K562 (cell line): ENCODE results near the gene TRIP6. TPM values are rescaled to one million over a fixed set of nuclear protein-coding genes. Genes with fewer than 3 reads are reported as not detected.
A peak's percentile ranks its signal among the peaks of the same experiment; 100 is the strongest.

Experiments used
- ATAC-seq: fragments of 200-7000 bp; cut with Tn5 transposase; 3 replicates; pipeline ENCODE4 v1.9.1; 2020; ENCODE audit warnings: moderate library complexity
- BruUV-seq: library from RNA; stranded (reverse); fragments of 400-500 nt; replicated peaks from 2 replicates; lab custom pipeline; 2021; lab: Mats Ljungman, UMichigan
- CTCF ChIA-PET: fragments of 300-600 bp; formaldehyde crosslinking; extraction: SDS; loops from one replicate; lab custom pipeline; 2021; ENCODE audit warnings: low intra/inter-chr PET ratio; lab: Yijun Ruan, JAX
- POLR2A ChIA-PET: fragments of 300-600, 350-650 bp; sonication (Branson Sonifier 250); formaldehyde crosslinking; extraction: SDS; loops from one replicate; lab custom pipeline; 2021; ENCODE audit warnings: antibody characterized with exemption, inconsistent platforms; lab: Yijun Ruan, JAX
- DNase-seq, 4 experiments: peaks; one replicate each; pipeline versions ENCODE4 v3.0.0 to v3.0.0-alpha.2; 2011 to 2018; ENCODE audit warnings: low spot score in 3 of 4, mixed read lengths in 3 of 4; ENCODE audit errors: extremely low read depth in 1 of 4
- FAIRE-seq: peaks from 2 replicates; lab custom pipeline; 2011; peaks lifted over from hg19 to GRCh38; lab: Jason Lieb, UNC
- H2AFZ ChIP-seq: 2 replicates; pipeline ENCODE4 v1.6.0; 2011; ENCODE audit warnings: low read depth, low read length, control low read depth, inconsistent platforms
- H3K27ac ChIP-seq: fragments of 200-600 bp; 3 replicates; pipeline ENCODE4 v1.8.0; 2011; ENCODE audit warnings: low read depth, mild to moderate bottlenecking, control low read depth, inconsistent platforms, low read length, moderate library complexity, mixed read lengths; ENCODE audit errors: extremely low read depth
- H3K27me3 ChIP-seq, 2 experiments: fragments of 300-600 bp in 1 of 2; 2 replicates in 1 of 2; 3 replicates in 1 of 2; pipeline versions ENCODE4 v1.6.0 to v1.8.0; 2011; ENCODE audit warnings: inconsistent platforms in 2 of 2, low read length in 2 of 2, mild to moderate bottlenecking in 1 of 2, mixed read lengths in 1 of 2, moderate library complexity in 1 of 2; ENCODE audit not compliant: control insufficient read depth in 2 of 2, insufficient read depth in 2 of 2
- H3K36me3 ChIP-seq: fragments of 300-600 bp; 3 replicates; pipeline ENCODE4 v1.8.0; 2011; ENCODE audit warnings: mild to moderate bottlenecking, low read length, inconsistent platforms; ENCODE audit not compliant: control insufficient read depth, insufficient read depth
- H3K4me1 ChIP-seq, 2 experiments: fragments of 200-600 bp in 1 of 2; replicated peaks in 1 of 2; 2 replicates in 1 of 2; 3 replicates in 1 of 2; pipeline versions ENCODE4 v1.5.1 to v1.8.0; 2011; ENCODE audit warnings: inconsistent platforms in 2 of 2, low read length in 2 of 2, mild to moderate bottlenecking in 1 of 2, mixed read lengths in 1 of 2, moderate library complexity in 1 of 2; ENCODE audit not compliant: control insufficient read depth in 2 of 2, insufficient read depth in 2 of 2
- H3K4me2 ChIP-seq: 2 replicates; pipeline ENCODE4 v1.6.1; 2011; ENCODE audit warnings: low read length, control low read depth, inconsistent platforms, mixed read lengths; ENCODE audit not compliant: insufficient read depth
- H3K4me3 ChIP-seq: fragments of 200-600 bp; sonication (generic), shearing (Covaris generic); 2 replicates; pipeline ENCODE4 v1.5.1; 2016; ENCODE audit warnings: control low read depth, inconsistent platforms
- H3K79me2 ChIP-seq: fragments of 200-600 bp; 3 replicates; pipeline ENCODE4 v1.8.0; 2011; ENCODE audit warnings: low read length, inconsistent platforms; ENCODE audit not compliant: control insufficient read depth, insufficient read depth
- H3K9ac ChIP-seq, 2 experiments: 2 replicates each; pipeline versions ENCODE4 v1.6.0 to v1.6.1; 2011; ENCODE audit warnings: low read depth in 2 of 2, low read length in 2 of 2, control low read depth in 1 of 2, inconsistent platforms in 1 of 2, mild to moderate bottlenecking in 1 of 2, mixed read lengths in 1 of 2; ENCODE audit not compliant: insufficient read depth in 1 of 2
- H3K9me1 ChIP-seq: one replicate; pipeline ENCODE4 v1.6.0; 2011; ENCODE audit warnings: inconsistent platforms, mild to moderate bottlenecking, low read length, moderate library complexity; ENCODE audit not compliant: control insufficient read depth, insufficient read depth
- H3K9me3 ChIP-seq: replicated peaks from 2 replicates; pipeline ENCODE4 v1.5.1; 2011; ENCODE audit warnings: low read depth, low read length, inconsistent platforms; ENCODE audit not compliant: control insufficient read depth, insufficient read depth
- H4K20me1 ChIP-seq: replicated peaks from 2 replicates; pipeline ENCODE4 v1.6.1; 2011; ENCODE audit warnings: low read length, inconsistent platforms, mixed read lengths; ENCODE audit not compliant: control insufficient read depth, insufficient read depth
- GABPB2 ChIP-seq: fragments of 250-450 bp; sonication (Bioruptor Pico); conservative IDR thresholded peaks from 2 replicates; pipeline ENCODE4 v1.5.1; 2021; ENCODE audit warnings: mild to moderate bottlenecking
- KAT7 ChIP-seq: sonication (generic); formaldehyde crosslinking; IDR thresholded peaks from 2 replicates; pipeline ENCODE4 v1.8.0; 2022; ENCODE audit warnings: missing genetic modification reagents, mild to moderate bottlenecking, borderline replicate concordance
- NFATC3 ChIP-seq: fragments of 450-650 bp; IDR thresholded peaks from 2 replicates; pipeline ENCODE4 v1.6.1; 2017; ENCODE audit warnings: mild to moderate bottlenecking
- NUFIP1 ChIP-seq: fragments of 450-650 bp; IDR thresholded peaks from 2 replicates; pipeline ENCODE4 v1.6.1; 2018; ENCODE audit not compliant: partially characterized antibody
- POLR2G ChIP-seq: fragments of 200-400 bp; formaldehyde crosslinking; IDR thresholded peaks from 2 replicates; pipeline ENCODE4 v1.6.1; 2017; ENCODE audit warnings: low read depth, mild to moderate bottlenecking, antibody characterized with exemption, low read length, moderate library complexity
- RBFOX2 ChIP-seq: fragments of 200-400 bp; formaldehyde crosslinking; IDR thresholded peaks from 2 replicates; pipeline ENCODE4 v1.6.1; 2017; ENCODE audit warnings: low read depth, mild to moderate bottlenecking, low read length, moderate library complexity
- SRSF7 ChIP-seq: fragments of 200-400 bp; formaldehyde crosslinking; optimal IDR thresholded peaks from 2 replicates; pipeline ENCODE3; 2017; ENCODE audit warnings: mild to moderate bottlenecking, low read depth, low read length
- STAT6 ChIP-seq: sonication (generic); formaldehyde crosslinking; IDR thresholded peaks from 2 replicates; pipeline ENCODE4 v1.8.1; 2023; ENCODE audit warnings: mild to moderate bottlenecking, missing genetic modification reagents
- ZNF184 ChIP-seq: sonication (generic); formaldehyde crosslinking; IDR thresholded peaks from 2 replicates; pipeline ENCODE4 v1.5.0; 2020; ENCODE audit warnings: missing genetic modification reagents
- WGBS: fragments of 100-300 bp; shearing (Covaris generic); methylation state at CpG from one replicate; pipeline ENCODE4 v1.1.6; 2016; ENCODE audit warnings: low coverage, mixed read lengths; ENCODE audit not compliant: insufficient coverage; ENCODE audit errors: missing lambda C conversion rate; 5-methylcytosine and 5-hydroxymethylcytosine counted together
- in situ Hi-C: fragments of 300-500 bp; cut with MboI; formaldehyde crosslinking; loops from 4 replicates; pipeline ENCODE4 v1.15.0; 2018; ENCODE audit warnings: inconsistent platforms, mixed read lengths
- intact Hi-C: fragments of 100-400 bp; cut with micrococcal nuclease; formaldehyde crosslinking; loops from 2 replicates; pipeline ENCODE4 v1.14.2; 2022
- polyA plus RNA-seq, 8 experiments: library from polyadenylated mRNA; depleted of rRNA in 4 of 8; stranded (reverse) in 5 of 8; unstranded in 3 of 8; fragments of >200 nt; fragmentation: Nextera tagmentation in 2 of 8; fragmentation: Illumina TruSeq in 1 of 8; extraction: Ambion mirVana in 2 of 8; extraction: Trizol in 1 of 8; gene quantifications; 2 replicates each; pipeline versions ENCODE4 v1.2.1 to v1.2.3, GENCODE V29; 2011 to 2014; ENCODE audit warnings: inconsistent platforms in 1 of 8, missing spikeins in 1 of 8
- total RNA-seq, 7 experiments: library from RNA; depleted of rRNA in 6 of 7; stranded (reverse); fragments of >200 nt in 6 of 7; fragmentation: Illumina TruSeq in 2 of 7; extraction: Trizol in 2 of 7; gene quantifications; 2 replicates each; pipeline versions ENCODE4 v1.2.1 to v1.2.3, GENCODE V29; 2011 to 2021; ENCODE audit warnings: low replicate concordance in 1 of 7

The TRIP6 gene
- total and polyA plus RNA-seq, 9 of the 15 experiments (the other 6 are each of a cell fraction or from before 2014, with no cell fraction given): 5.9 to 141 (median 54.0) TPM

- no peak for TF ChIP-seq KAT7
- TF ChIP-seq NUFIP1: no peak
- no peak for TF ChIP-seq STAT6 (CRISPR knock-in tag)
- no peak for TF ChIP-seq SRSF7
- 0 out of 2 replicates have a peak, but pooled peaks have one; percentile 6 for TF ChIP-seq POLR2G
- no peak for TF ChIP-seq GABPB2
- TF ChIP-seq RBFOX2: peak; percentile 12; the same call in 1 of the 2 replicates
- no peak for TF ChIP-seq ZNF184 (CRISPR knock-in tag)
- TF ChIP-seq NFATC3: no peak
- intact Hi-C loops (no loop called here), in situ Hi-C loops (no loop called here)
- DNase-seq: no peak
- H3K27ac ChIP-seq: no peak overlapping the region
- ATAC-seq: no peak
- H3K9ac ChIP-seq: peak overlapping the region in 1 of 2 experiments; percentile 59; a peak in 1 of 4 replicates
- H3K9me3 ChIP-seq: no peaks in the 10 kb centered on the region
- BruUV-seq: no TSS peak
- H3K4me1 ChIP-seq: peaks cover 11 to 37% of the 10 kb centered on the region in 2 experiments; a peak in 4 of 5 replicates
- no peak overlapping the region for H3K4me2 ChIP-seq
- 98% methylated on average over 20 of the region's 20 CpGs for WGBS
- FAIRE-seq: no peak
- CTCF ChIA-PET: no interaction called here
- POLR2A ChIA-PET: no interaction called here
- peaks cover 66% of the 10 kb centered on the region for H3K79me2 ChIP-seq
- H3K36me3 ChIP-seq: peaks cover 99% of the 10 kb centered on the region
- no peak overlapping the region for H2AFZ ChIP-seq
- peaks cover 18% of the 10 kb centered on the region; the same call in 1 of the 2 replicates for H4K20me1 ChIP-seq
- no peaks in the 10 kb centered on the region for H3K27me3 ChIP-seq
- peaks cover 4% of the 10 kb centered on the region for H3K9me1 ChIP-seq
- no peak overlapping the region for H3K4me3 ChIP-seq
Measured at GRCh38 chr7:100881136-100881535, 13.9 kb downstream of the TRIP6 start.
